Ishikawa (cell line): ENCODE results near the gene DNAJC6.

Experiments used
- CEBPB ChIP-seq: IDR thresholded peaks from 2 replicates; pipeline ENCODE4 v1.6.1; 2012
- CREB1 ChIP-seq: IDR thresholded peaks from 2 replicates; pipeline ENCODE4 v1.6.1; 2012; ENCODE audit warnings: low read depth
- EGR1 ChIP-seq: IDR thresholded peaks from 2 replicates; pipeline ENCODE4 v1.6.1; 2012
- EP300 ChIP-seq: IDR thresholded peaks from 2 replicates; pipeline ENCODE4 v1.6.1; 2012; ENCODE audit warnings: borderline replicate concordance
- FOXM1 ChIP-seq: IDR thresholded peaks from 2 replicates; pipeline ENCODE4 v1.6.1; 2012; ENCODE audit warnings: low read depth, borderline replicate concordance
- MAX ChIP-seq: IDR thresholded peaks from 2 replicates; pipeline ENCODE4 v1.6.1; 2012
- NFIC ChIP-seq: IDR thresholded peaks from 2 replicates; pipeline ENCODE4 v1.6.1; 2012
- RAD21 ChIP-seq: IDR thresholded peaks from 2 replicates; pipeline ENCODE4 v1.6.1; 2012; ENCODE audit warnings: low read depth
- TAF1 ChIP-seq: IDR thresholded peaks from 2 replicates; pipeline ENCODE4 v1.6.1; 2012; ENCODE audit warnings: low read depth, mild to moderate bottlenecking
- TCF12 ChIP-seq: IDR thresholded peaks from 2 replicates; pipeline ENCODE4 v1.6.1; 2012; ENCODE audit warnings: low read depth
- TEAD4 ChIP-seq: IDR thresholded peaks from 2 replicates; pipeline ENCODE4 v1.6.1; 2012
- YY1 ChIP-seq: IDR thresholded peaks from 2 replicates; pipeline ENCODE4 v1.6.1; 2012; ENCODE audit warnings: low read depth
- ZBTB7A ChIP-seq: IDR thresholded peaks from 2 replicates; pipeline ENCODE4 v1.6.1; 2012; ENCODE audit warnings: low read depth
- TF ChIP-seq, protein P1 (sequence below): IDR thresholded peaks from 2 replicates; pipeline ENCODE4 v1.6.1; 2012; ENCODE audit warnings: low read depth, mild to moderate bottlenecking
- TF ChIP-seq, protein P2 (sequence below): IDR thresholded peaks from 2 replicates; pipeline ENCODE4 v1.6.1; 2012

The DNAJC6 gene

GRCh38 chr1:65363484-65363883 lies 54.1 kb downstream of the DNAJC6 start:
- TF ChIP-seq RAD21 (no peak), TAF1 (no peak), FOXM1 (no peak), CREB1 (no peak), EGR1 (no peak), TCF12 (no peak), TEAD4 (no peak), NFIC (no peak), ZBTB7A (no peak), EP300 (no peak), CEBPB (no peak), MAX (no peak), YY1 (no peak)
- TF ChIP-seq, protein P1, sequence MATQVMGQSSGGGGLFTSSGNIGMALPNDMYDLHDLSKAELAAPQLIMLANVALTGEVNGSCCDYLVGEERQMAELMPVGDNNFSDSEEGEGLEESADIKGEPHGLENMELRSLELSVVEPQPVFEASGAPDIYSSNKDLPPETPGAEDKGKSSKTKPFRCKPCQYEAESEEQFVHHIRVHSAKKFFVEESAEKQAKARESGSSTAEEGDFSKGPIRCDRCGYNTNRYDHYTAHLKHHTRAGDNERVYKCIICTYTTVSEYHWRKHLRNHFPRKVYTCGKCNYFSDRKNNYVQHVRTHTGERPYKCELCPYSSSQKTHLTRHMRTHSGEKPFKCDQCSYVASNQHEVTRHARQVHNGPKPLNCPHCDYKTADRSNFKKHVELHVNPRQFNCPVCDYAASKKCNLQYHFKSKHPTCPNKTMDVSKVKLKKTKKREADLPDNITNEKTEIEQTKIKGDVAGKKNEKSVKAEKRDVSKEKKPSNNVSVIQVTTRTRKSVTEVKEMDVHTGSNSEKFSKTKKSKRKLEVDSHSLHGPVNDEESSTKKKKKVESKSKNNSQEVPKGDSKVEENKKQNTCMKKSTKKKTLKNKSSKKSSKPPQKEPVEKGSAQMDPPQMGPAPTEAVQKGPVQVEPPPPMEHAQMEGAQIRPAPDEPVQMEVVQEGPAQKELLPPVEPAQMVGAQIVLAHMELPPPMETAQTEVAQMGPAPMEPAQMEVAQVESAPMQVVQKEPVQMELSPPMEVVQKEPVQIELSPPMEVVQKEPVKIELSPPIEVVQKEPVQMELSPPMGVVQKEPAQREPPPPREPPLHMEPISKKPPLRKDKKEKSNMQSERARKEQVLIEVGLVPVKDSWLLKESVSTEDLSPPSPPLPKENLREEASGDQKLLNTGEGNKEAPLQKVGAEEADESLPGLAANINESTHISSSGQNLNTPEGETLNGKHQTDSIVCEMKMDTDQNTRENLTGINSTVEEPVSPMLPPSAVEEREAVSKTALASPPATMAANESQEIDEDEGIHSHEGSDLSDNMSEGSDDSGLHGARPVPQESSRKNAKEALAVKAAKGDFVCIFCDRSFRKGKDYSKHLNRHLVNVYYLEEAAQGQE: no peak
- TF ChIP-seq, protein P2, sequence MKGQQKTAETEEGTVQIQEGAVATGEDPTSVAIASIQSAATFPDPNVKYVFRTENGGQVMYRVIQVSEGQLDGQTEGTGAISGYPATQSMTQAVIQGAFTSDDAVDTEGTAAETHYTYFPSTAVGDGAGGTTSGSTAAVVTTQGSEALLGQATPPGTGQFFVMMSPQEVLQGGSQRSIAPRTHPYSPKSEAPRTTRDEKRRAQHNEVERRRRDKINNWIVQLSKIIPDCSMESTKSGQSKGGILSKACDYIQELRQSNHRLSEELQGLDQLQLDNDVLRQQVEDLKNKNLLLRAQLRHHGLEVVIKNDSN: no peak

- TF ChIP-seq FOXM1 (no peak), EGR1 (no peak), TEAD4 (no peak), YY1 (no peak), CEBPB (no peak), ZBTB7A (no peak), NFIC (no peak), EP300 (no peak), CREB1 (no peak), MAX (no peak), RAD21 (no peak), TCF12 (no peak), TAF1 (no peak)
- TF ChIP-seq, protein P1: no peak
- TF ChIP-seq, protein P2: no peak
Measured at GRCh38 chr1:65368403-65368802, 59.1 kb downstream of the DNAJC6 start.

- TF ChIP-seq RAD21: no peak
- no peak for TF ChIP-seq TEAD4
- TF ChIP-seq TCF12: no peak
- no peak for TF ChIP-seq ZBTB7A
- no peak for TF ChIP-seq YY1
Measured at GRCh38 chr1:65371544-65371943, 62.2 kb downstream of the DNAJC6 start.

- no peak for TF ChIP-seq CEBPB
- no peak for TF ChIP-seq ZBTB7A
- no peak for TF ChIP-seq RAD21
- no peak for TF ChIP-seq FOXM1
- no peak for TF ChIP-seq CREB1
- no peak for TF ChIP-seq TCF12
- no peak for TF ChIP-seq MAX
- TF ChIP-seq, protein P2: no peak
- no peak for TF ChIP-seq TEAD4
- TF ChIP-seq YY1: no peak
- TF ChIP-seq TAF1: no peak
- no peak for TF ChIP-seq EP300
- TF ChIP-seq NFIC: no peak
- TF ChIP-seq, protein P1: no peak
- TF ChIP-seq EGR1: no peak
Measured at GRCh38 chr1:65372557-65372956, 63.2 kb downstream of the DNAJC6 start.
